ENCODE results near the gene TMEM151A.
"Not testable (repeated sequence)": the region's sequence is repeated elsewhere in the genome, so short reads cannot be mapped to it uniquely, and the experiment has no call there.

TMEM151A gene

GRCh38 chr11:66267379-66268243 is 24.1 kb upstream of the TMEM151A start:
- peak; percentile 72 to 78 for DNase-seq

GRCh38 chr11:66268244-66268951 is 23.3 kb upstream of the TMEM151A start, which contains the start of gene RAB1B:
Gene RAB1B (plus strand): TSS chr11:66268639. CDS start chr11:66268680, 41 bp downstream.
- DNase-seq: peak; percentile 97 to 98

DNA sequence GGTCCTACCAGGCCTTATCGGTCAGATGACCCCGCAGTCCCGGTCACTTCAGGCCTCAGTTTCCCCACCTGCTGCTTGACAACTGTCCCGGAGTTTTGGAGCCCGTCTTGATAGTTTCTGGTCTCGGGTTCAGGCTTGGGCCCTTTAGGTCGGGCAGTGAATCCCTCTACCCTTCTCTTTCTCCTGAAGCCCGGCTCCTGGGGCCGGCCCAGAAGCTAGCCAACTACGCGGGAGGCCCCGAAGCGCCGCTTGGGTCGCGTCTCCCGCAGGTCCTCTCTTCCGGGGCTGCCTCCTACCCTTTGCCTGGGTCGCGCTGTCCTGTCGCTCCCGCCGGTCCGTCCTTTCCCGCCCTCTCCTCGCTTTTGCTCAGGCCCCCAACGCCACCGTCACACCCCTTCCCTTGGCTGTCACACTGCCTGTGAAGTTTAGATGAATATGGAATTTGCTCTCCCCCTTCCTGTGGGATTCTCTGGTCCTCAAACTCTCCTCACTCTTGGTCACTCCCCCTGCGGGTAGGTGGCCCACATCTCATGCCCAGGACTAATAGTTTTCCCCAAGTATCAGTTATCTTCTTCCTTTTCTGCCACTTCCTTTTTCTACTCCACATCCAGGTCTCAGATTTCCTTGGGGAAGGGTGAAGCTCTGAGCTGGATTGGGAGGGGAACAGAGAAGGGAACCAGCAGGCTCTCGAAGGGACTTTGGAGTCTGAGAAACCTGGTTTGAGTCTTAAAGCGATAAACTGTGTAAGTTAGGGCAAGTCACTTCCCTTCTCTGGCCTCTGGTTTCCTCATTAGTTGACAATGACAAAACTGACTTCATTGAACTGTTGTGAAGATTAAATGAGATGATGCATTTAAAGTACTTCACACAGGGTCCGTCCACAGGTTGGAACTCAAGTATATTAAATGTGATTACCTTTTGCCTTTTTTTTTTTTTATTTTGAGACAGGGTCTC is 22.5 kb upstream of the TMEM151A start:
- peak; percentile 40 to 65 for DNase-seq

GRCh38 chr11:66271816-66272215 is 19.9 kb upstream of the TMEM151A start:
- no peak for DNase-seq

DNA sequence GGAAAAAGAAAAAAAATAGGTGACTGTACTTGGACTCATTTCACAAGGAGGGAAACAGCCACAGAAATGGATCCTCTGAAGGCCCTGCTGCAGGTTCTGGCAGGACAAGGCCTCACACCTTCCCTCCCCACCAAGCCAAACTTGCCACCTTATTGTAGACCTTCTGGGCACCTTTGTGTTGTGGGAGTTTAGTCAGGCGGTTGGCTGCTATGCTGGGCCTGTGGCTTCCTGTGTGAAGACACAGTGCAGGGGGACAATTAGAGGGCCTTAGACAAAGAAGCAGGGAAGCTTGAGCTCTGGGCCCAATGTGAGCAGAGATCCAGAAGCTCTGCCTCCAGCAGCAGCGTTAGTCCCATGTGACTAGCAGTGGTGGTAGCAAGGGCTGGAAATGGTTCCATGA is 19.1 kb upstream of the TMEM151A start:
- no peak for DNase-seq

DNA sequence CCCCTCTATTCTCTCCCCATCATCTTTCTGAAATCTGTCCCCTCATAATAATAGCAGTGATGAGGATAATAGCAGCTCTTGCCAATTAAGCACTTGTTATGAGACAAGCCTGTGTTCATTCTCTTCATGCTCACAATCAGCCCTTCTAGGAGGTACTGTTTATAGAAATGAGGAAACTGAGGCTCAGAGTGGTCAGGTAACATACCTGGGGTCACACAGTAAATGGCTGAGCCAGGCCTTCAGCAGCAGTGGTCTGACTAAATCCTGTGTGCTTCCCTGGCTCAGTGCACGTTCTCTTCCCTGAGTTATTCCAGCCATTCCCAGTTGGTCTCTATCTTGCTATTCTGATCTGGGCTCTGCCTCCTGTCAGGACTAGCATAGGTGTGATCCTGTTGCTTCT is 17.5 kb upstream of the TMEM151A start:
- DNase-seq: no peak

DNA sequence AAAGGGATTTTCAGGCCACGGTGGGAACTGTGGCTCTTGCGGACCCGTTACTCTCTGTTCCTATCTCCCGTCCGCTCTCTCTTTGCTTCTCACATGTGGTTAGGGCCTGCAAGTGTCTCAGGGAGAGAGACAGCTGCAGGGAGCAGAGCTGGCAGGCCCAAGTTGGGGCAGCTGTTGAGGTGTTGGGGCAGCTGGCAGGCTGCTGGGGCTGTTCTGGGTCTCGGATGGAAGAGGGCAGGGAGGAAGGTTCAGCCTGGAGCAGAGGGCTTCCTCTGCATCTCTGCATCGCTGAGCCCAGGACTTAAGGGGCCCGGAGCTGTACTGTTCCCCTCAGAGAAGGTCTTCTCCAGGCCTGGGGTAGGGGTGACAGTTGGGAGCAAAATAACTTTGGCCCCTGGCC is 16.3 kb upstream of the TMEM151A start:
- no peak for DNase-seq

GRCh38 chr11:66275984-66276612 is 15.6 kb upstream of the TMEM151A start:
- no peak for DNase-seq

DNA sequence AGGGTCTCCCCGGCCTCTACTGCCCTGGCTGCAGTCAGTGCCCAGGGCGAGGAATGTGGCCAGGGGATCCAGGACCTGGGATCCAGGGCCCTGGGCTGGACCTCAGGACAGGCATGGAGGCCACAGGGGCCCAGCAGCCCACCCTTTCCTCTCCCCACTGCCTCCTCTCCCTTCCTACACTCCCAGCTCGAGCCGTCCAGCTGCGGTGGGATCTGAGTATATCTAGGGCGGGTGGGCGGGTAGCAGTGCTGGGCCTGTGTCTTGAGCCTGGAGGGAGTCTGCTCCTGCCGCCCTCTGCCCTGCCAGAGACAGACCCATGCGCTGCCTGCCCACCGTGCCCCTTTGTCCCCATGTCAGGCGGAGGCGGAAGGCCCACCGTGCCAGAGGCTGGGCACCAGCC is 15.1 kb upstream of the TMEM151A start:
- DNase-seq: not testable (repeated sequence)

GRCh38 chr11:66277064-66277463 is 14.6 kb upstream of the TMEM151A start:
- DNase-seq: not testable (repeated sequence)

- DNase-seq: peak in 1 of 2 experiments; percentile 11
Measured at GRCh38 chr11:66277471-66278362, 14.0 kb upstream of the TMEM151A start, which contains the start of gene CNIH2. Gene CNIH2 (plus strand): TSS chr11:66278175. CDS start chr11:66278457, 282 bp downstream.

DNA sequence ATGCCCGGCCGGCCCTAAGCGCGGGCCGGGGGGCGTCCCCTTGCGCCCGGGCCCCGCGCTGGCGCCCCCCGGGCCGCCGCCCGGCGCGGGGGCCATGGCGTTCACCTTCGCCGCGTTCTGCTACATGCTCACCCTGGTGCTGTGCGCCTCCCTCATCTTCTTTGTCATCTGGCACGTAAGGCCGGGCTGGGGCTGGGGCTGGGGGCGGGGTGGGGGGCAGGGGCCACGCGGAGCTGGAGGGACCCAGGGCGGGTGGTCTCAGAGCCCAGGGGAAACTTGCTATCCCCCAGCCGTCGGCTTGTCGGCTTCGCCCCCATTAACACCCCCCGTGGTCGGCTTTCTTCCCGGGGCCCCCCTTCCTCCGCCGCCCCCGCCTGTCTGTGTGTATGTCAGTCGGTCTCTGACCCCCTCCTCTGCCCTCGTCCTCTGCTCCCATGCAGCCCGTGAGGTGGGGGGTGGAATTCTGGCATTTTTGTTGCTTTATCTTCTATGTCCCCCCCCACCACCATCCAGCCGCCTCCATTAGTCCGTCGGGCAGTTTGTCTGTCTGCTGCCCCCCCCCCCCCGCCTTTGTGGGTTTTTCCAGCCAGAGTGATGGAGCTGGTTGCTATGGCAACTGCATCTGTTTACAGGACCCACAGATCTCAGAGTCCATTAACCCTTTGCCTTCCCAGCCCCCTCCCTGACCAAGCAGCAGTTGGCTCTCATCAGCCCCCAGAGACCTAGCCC is 13.2 kb upstream of the TMEM151A start:
- no peak for DNase-seq

DNA sequence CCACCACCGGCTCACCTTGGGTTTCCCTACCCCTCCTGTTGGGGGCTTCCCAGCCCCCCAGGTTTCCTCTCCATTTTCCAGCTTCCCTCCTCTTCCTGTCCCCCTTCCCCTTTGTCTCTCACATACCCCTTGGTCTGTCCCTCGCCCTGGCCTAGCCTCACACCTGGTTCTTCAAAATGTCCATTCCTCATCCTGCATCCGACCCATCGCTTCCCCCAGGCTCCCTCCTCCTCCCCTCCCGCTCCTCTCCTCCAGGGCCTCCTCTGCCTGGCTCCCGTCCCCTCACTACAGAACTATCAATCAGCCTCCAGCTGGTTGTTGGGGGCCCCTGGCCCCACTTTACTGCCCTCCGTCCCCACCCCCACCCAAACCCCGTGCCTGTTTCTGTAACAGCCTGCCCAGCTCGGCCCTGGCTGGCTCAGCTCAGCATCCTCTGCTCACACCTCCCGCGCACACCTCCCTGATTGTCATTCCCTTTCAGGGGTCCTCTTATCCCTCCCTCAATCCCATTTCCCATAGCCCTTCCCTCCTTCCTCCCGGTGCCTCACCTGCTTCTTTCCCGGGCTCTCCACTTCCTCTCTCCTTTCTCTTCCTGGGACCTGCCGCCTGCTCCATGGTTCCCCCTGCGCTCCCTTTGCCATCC is 12.5 kb upstream of the TMEM151A start:
- DNase-seq: no peak

DNA sequence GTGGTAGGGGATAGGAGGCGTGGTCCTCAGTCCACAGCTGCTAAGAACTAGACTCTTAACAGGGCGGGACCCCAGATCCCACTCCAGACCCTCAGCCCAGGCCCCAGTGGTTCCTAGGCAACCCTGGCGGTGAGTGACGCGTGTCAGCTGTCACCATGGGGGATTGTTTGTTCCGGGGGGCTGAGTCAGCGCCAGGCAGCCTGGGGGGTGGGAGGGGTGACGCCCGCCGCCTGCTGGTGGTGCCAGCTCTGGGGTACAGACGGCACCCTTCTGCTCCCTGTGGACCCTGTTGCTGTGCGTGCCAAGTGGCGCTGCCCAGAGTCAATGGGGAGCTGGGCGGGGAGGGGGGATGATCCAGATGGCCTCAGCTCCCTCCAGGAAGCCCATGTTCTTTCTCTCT is 11.3 kb upstream of the TMEM151A start:
- DNase-seq: no peak

- no peak for DNase-seq
Measured at GRCh38 chr11:66281001-66281400, 10.7 kb upstream of the TMEM151A start.

- DNase-seq: no peak
Measured at GRCh38 chr11:66281776-66282467, 9.8 kb upstream of the TMEM151A start.

GRCh38 chr11:66282468-66283455 is 8.9 kb upstream of the TMEM151A start:
- DNase-seq: peak; percentile 90 to 91

Data from Kasumi-1 (cell line).